KBM-7 (cell line): Measurements from ENCODE around the gene DNASE1L3.

Experiments used
- DNase-seq: peaks from one replicate; pipeline ENCODE4 v3.0.0-alpha.2; 2015
- in situ Hi-C: fragments of 300-500 bp; cut with MboI; formaldehyde crosslinking; loops from 2 replicates; pipeline ENCODE4 v1.14.3; 2020; ENCODE audit warnings: low sequenced_read_pairs, low pct_unique_long_range_greater_than_20kb, mixed read lengths

Gene DNASE1L3

GRCh38 chr3:58150810-58151199, 60.0 kb downstream of the DNASE1L3 start:
- no peak for DNase-seq
- in situ Hi-C loops, result no loop called here

DNA sequence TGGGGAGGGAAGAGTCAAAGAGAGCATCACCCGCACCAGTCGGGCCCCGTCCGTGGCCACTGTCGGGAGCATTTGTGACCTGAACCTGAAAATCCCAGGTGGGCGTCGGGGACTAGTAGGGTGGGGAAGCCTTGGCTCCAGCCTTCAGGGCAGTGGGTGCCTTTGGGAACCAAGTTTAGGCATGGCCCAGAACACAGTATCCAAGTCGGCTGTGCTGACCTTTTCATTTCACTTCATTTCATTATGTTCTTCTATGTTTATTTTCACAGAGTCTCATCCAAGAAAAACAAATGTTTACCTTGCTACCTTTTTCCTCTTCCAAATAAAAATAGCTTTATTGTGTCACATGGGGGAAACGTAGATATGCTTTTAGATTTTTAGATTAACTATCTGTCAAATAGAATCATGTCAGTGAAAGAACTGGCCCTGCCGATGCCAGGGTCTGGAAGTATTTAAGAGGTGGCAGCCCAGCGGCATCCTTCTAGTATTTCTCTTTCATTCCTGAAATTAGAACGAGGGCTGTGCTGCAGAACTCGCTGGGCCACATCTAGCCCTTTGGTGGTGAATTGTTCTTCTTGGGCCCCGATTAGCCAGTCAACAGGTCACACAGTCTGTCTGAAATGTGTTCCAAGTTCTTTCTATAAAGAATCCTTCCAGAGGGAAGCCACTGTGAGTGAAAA, 60.5 kb downstream of the DNASE1L3 start:
- DNase-seq, result no peak
- in situ Hi-C loops, result no loop called here

GRCh38 chr3:58148049-58148448, 62.7 kb downstream of the DNASE1L3 start:
- in situ Hi-C loops, result no loop called here
- DNase-seq, result no peak

DNA sequence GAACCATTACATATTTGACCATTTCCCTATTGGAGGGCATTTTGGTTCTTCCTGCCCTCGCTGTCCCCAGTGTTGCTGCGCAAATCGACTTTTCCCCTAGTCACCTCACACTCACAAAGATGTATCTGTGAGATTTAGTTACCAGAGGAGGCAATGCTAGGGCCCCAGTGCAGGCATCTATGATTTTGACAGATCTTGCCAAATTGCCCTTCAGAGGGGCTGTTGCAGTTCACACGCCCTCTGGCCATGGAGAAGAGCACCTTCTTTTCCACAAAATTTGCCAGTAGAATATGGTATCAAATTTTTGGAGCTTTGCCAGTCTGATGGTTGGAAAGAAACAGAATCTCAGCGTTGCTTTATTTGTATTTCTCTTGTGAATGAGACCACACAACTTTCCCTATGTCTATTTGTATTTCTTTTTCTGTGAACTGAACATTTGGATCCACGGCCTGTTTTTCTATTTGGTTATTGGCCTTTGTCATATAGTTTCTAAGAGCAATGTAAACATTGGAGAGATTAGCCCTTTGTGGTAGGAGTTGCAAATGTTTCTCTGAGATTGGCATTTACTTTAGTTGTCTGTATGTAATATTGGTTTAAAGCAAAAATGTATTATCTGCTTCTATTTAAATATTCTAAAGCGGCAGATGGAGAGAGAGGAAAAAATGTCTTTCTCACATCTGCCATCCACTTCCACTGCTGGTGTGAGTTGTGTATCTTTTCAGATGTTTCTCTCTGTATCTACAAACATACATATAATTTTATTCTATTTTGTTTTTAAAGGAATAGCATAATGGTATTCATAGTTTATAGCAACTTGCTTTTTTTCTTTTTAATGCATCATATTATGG, 66.1 kb downstream of the DNASE1L3 start:
- in situ Hi-C loops, result no loop called here
- DNase-seq, result no peak

- in situ Hi-C loops, result no loop called here
- no peak for DNase-seq
Observed at GRCh38 chr3:58143417-58144055, 67.2 kb downstream of the DNASE1L3 start.
